CD14-positive monocyte (primary cell): Measurements from ENCODE around the gene GLS. TPM values are rescaled to one million over a fixed set of nuclear protein-coding genes. Genes with fewer than 3 reads are reported as not detected.
A peak's percentile ranks its signal among the peaks of the same experiment; 100 is the strongest.

Experiments used
- DNase-seq, 3 donors: peaks; one replicate each; pipeline ENCODE4 v3.0.0-alpha.2; 2011 to 2022
- H2AFZ ChIP-seq: 2 replicates; pipeline ENCODE4 v1.6.0; 2012; ENCODE audit warnings: mild to moderate bottlenecking, low read depth, low read length, inconsistent platforms; ENCODE audit not compliant: insufficient read depth, poor library complexity, severe bottlenecking
- H3K27ac ChIP-seq, 2 donors: 1 replicate in 1 of 2; 2 replicates in 1 of 2; pipeline ENCODE4 v1.5.1; 2012 to 2013; ENCODE audit warnings: low read length in 2 of 2, control low read depth in 1 of 2, inconsistent platforms in 1 of 2, low read depth in 1 of 2, mild to moderate bottlenecking in 1 of 2
- H3K27me3 ChIP-seq, 2 donors: one replicate each; pipeline versions ENCODE4 v1.6.0 to v1.6.1; 2011 to 2013; ENCODE audit warnings: low read length in 2 of 2; ENCODE audit not compliant: control insufficient read depth in 2 of 2, insufficient read depth in 2 of 2
- H3K36me3 ChIP-seq, 2 donors: replicated peaks in 1 of 2; 1 replicate in 1 of 2; 2 replicates in 1 of 2; pipeline versions ENCODE4 v1.5.1 to v1.6.1; 2012 to 2013; ENCODE audit warnings: low read length in 2 of 2, control low read depth in 1 of 2, inconsistent platforms in 1 of 2, mild to moderate bottlenecking in 1 of 2; ENCODE audit not compliant: insufficient read depth in 2 of 2, control insufficient read depth in 1 of 2
- H3K4me1 ChIP-seq, 2 donors: 1 replicate in 1 of 2; 2 replicates in 1 of 2; pipeline versions ENCODE4 v1.5.1 to v1.6.1; 2012 to 2013; ENCODE audit warnings: low read length in 2 of 2, control low read depth in 1 of 2, inconsistent platforms in 1 of 2, mild to moderate bottlenecking in 1 of 2, moderate library complexity in 1 of 2; ENCODE audit not compliant: insufficient read depth in 2 of 2, control insufficient read depth in 1 of 2
- H3K4me2 ChIP-seq: replicated peaks from 2 replicates; pipeline ENCODE3; 2012; ENCODE audit warnings: low read length, moderate library complexity, mild to moderate bottlenecking; ENCODE audit not compliant: poor library complexity, severe bottlenecking; ENCODE audit errors: extremely low read depth
- H3K4me3 ChIP-seq, 3 experiments: fragments of 200-600 bp in 1 of 3; sonication (generic) in 1 of 3; replicated peaks in 1 of 3; 1 replicate in 2 of 3; 2 replicates in 1 of 3; pipeline ENCODE4 v1.5.1; 2011 to 2013; ENCODE audit warnings: low read length in 3 of 3, mild to moderate bottlenecking in 3 of 3, control low read depth in 2 of 3, low read depth in 2 of 3, inconsistent platforms in 1 of 3, moderate library complexity in 1 of 3
- H3K79me2 ChIP-seq: 2 replicates; pipeline ENCODE4 v1.6.0; 2012; ENCODE audit warnings: mild to moderate bottlenecking, control low read depth, inconsistent platforms, low read length, moderate library complexity; ENCODE audit not compliant: insufficient read depth
- H3K9ac ChIP-seq: 2 replicates; pipeline ENCODE4 v1.6.0; 2017; ENCODE audit warnings: low read length, mild to moderate bottlenecking; ENCODE audit not compliant: insufficient read depth, poor library complexity, severe bottlenecking
- H3K9me3 ChIP-seq, 2 donors: replicated peaks in 1 of 2; 1 replicate in 1 of 2; 2 replicates in 1 of 2; pipeline versions ENCODE4 v1.5.1 to v1.6.1; 2012 to 2013; ENCODE audit warnings: low read length in 2 of 2, control low read depth in 1 of 2; ENCODE audit not compliant: control insufficient read depth in 1 of 2, insufficient read depth in 1 of 2
- H4K20me1 ChIP-seq: 2 replicates; pipeline ENCODE4 v1.6.0; 2012; ENCODE audit warnings: mild to moderate bottlenecking, low read length, control low read depth, moderate library complexity; ENCODE audit not compliant: insufficient read depth
- H3K27ac Mint-ChIP-seq, 7 donors: one replicate each; pipeline ENCODE4 v1.8.0; 2020; ENCODE audit warnings: mild to moderate bottlenecking in 7 of 7, mixed read lengths in 7 of 7, moderate library complexity in 6 of 7, inconsistent platforms in 2 of 7
- H3K27me3 Mint-ChIP-seq, 3 donors: one replicate each; pipeline ENCODE4 v1.8.0; 2021 to 2022; ENCODE audit warnings: low read depth in 3 of 3, mild to moderate bottlenecking in 3 of 3, mixed read lengths in 3 of 3, moderate library complexity in 3 of 3, inconsistent platforms in 1 of 3
- H3K36me3 Mint-ChIP-seq, 2 donors: one replicate each; pipeline ENCODE4 v1.8.0; 2020; ENCODE audit warnings: mixed read lengths in 2 of 2, inconsistent platforms in 1 of 2, mild to moderate bottlenecking in 1 of 2
- H3K4me1 Mint-ChIP-seq: one replicate; pipeline ENCODE4 v1.8.0; 2020; ENCODE audit warnings: mild to moderate bottlenecking, mixed read lengths
- H3K4me3 Mint-ChIP-seq, 2 donors: one replicate each; pipeline ENCODE4 v1.8.0; 2020; ENCODE audit warnings: mild to moderate bottlenecking in 2 of 2, mixed read lengths in 2 of 2, moderate library complexity in 1 of 2
- H3K9me3 Mint-ChIP-seq, 7 donors: one replicate each; pipeline ENCODE4 v1.8.0; 2020 to 2022; ENCODE audit warnings: mixed read lengths in 7 of 7, mild to moderate bottlenecking in 6 of 7, moderate library complexity in 6 of 7, inconsistent platforms in 2 of 7
- CTCF ChIP-seq: fragments of 200-600 bp; IDR thresholded peaks from one replicate; pipeline ENCODE4 v1.8.0; 2022; ENCODE audit warnings: antibody characterized with exemption, mild to moderate bottlenecking
- whole genome bisulfite sequencing: methylation state at CpG from one replicate; pipeline ENCODE4 v1.1.5; 2013; ENCODE audit warnings: missing lambda C conversion rate; ENCODE audit not compliant: insufficient coverage; 5-methylcytosine and 5-hydroxymethylcytosine counted together
- intact Hi-C, 2 donors: fragments of 100-400 bp; cut with micrococcal nuclease; formaldehyde crosslinking; loops; one replicate each; pipeline versions ENCODE4 v1.15.0 to v1.15.1; 2023
- polyA plus RNA-seq, 3 donors: library from polyadenylated mRNA; depleted of rRNA in 1 of 3; unstranded in 2 of 3; stranded (reverse) in 1 of 3; fragments of 300-500 nt in 2 of 3; fragments of >200 nt in 1 of 3; fragmentation: Illumina TruSeq in 2 of 3; gene quantifications; 1 replicate in 2 of 3; 2 replicates in 1 of 3; pipeline ENCODE4 v1.2.3, GENCODE V29; 2012 to 2021

GLS gene
- polyA plus RNA-seq, 3 donors: 6.0 to 29.5 (median 9.0) TPM

GRCh38 chr2:190853531-190854383, 26.9 kb upstream of the GLS start:
- Histone ChIP-seq H3K9me3 (no peaks in the 10 kb centered on the region), H3K36me3 (no peaks in the 10 kb centered on the region), H3K27me3 (no peaks in the 10 kb centered on the region), H3K9ac (no peak overlapping the region), H3K4me2 (no peak overlapping the region), H3K79me2 (no peaks in the 10 kb centered on the region), H3K4me1 (peaks cover 0 to 10% of the 10 kb centered on the region in 2 donors), H4K20me1 (no peaks in the 10 kb centered on the region), H2AFZ (peak overlapping the region; percentile 41), H3K4me3 (no peak overlapping the region), H3K27ac (no peak overlapping the region)
- Mint-ChIP-seq H3K9me3 (no peaks in the 10 kb centered on the region), H3K36me3 (no peaks in the 10 kb centered on the region), H3K4me1 (peaks cover 18% of the 10 kb centered on the region), H3K27me3 (peaks cover 1 to 2% (median 2%) of the 10 kb centered on the region in 3 donors), H3K4me3 (no peak overlapping the region), H3K27ac (peak overlapping the region in 2 of 7 donors; percentile 27 to 63)
- intact Hi-C loops: loop anchor here in 1 of 2 donors (10.0 kb wide), 1 partner anchor 51 kb away; no protein-coding TSS in a partner anchor
- no peak for TF ChIP-seq CTCF
- DNase-seq: peak; percentile 18 to 64 (median 50)
- 0% methylated on average over 1 of the region's 2 CpGs for WGBS

- no peak overlapping the region for H3K4me2 ChIP-seq
- intact Hi-C loops: loop anchor here in 1 of 2 donors (10.0 kb wide), 1 partner anchor 50 kb away; no protein-coding TSS in a partner anchor
- DNase-seq: no peak
- no peaks in the 10 kb centered on the region for H3K79me2 ChIP-seq
- H3K27ac ChIP-seq: no peak overlapping the region
- Mint-ChIP-seq H3K27me3 (peaks cover 1 to 2% (median 2%) of the 10 kb centered on the region in 3 donors), H3K27ac (no peak overlapping the region), H3K4me3 (no peak overlapping the region), H3K36me3 (no peaks in the 10 kb centered on the region), H3K9me3 (no peaks in the 10 kb centered on the region), H3K4me1 (peaks cover 13% of the 10 kb centered on the region)
- H3K4me3 ChIP-seq: no peak overlapping the region
- H3K9ac ChIP-seq: no peak overlapping the region
- peaks cover 0 to 6% of the 10 kb centered on the region in 2 donors for H3K4me1 ChIP-seq
- H3K36me3 ChIP-seq: no peaks in the 10 kb centered on the region
- no peaks in the 10 kb centered on the region for H3K9me3 ChIP-seq
- no peak for TF ChIP-seq CTCF
- H3K27me3 ChIP-seq: no peaks in the 10 kb centered on the region
- no CpG with 5 or more reads among the region's 1 CpG for WGBS
- H2AFZ ChIP-seq: no peak overlapping the region
- no peaks in the 10 kb centered on the region for H4K20me1 ChIP-seq
Measured at GRCh38 chr2:190854726-190855125, 25.9 kb upstream of the GLS start.
